ENCODE results near the gene CAPN9. TPM values are rescaled to one million over a fixed set of nuclear protein-coding genes. Genes with fewer than 3 reads are reported as not detected.

Gene CAPN9
- total RNA-seq, 1 experiment from 2014 or later = not detected

- POLR2A ChIA-PET (ENCODE audit: unreplicated experiment) = no interaction called here
These were observed 47.2 kb downstream of the CAPN9 start for GRCh38 chr1:230794431-230794830.

GRCh38 chr1:230794871-230795605 lies 47.9 kb downstream of the CAPN9 start:
- Histone ChIP-seq H3K4me2 (ENCODE audit: low read length) (no peak overlapping the region), H3K9me3 (ENCODE audit: low read length) (no peaks in the 10 kb centered on the region), H2AFZ (ENCODE audit: low read length) (no peak overlapping the region), H3K4me3 (ENCODE audit: low read length) (no peak overlapping the region), H4K20me1 (ENCODE audit: low read length) (no peaks in the 10 kb centered on the region), H3K27me3 (ENCODE audit: low read length) (peaks cover 14% of the 10 kb centered on the region), H3K9ac (ENCODE audit: low read length) (no peak overlapping the region), H3F3A (ENCODE audit: low read length, unreplicated experiment) (no peaks in the 10 kb centered on the region), H3K79me2 (ENCODE audit: low read length) (no peaks in the 10 kb centered on the region), H3K36me3 (ENCODE audit: low read depth, low read length) (no peaks in the 10 kb centered on the region), H3K9me2 (replicated peaks; ENCODE audit: low read length) (no peaks in the 10 kb centered on the region), H3K4me1 (ENCODE audit: insufficient read depth, low read length) (no peaks in the 10 kb centered on the region), H3K27ac (ENCODE audit: low read length) (no peak overlapping the region)
- no TSS peak for BruUV-seq (replicated peaks)
- intact Hi-C loops (cut with micrococcal nuclease) = loop anchor here (10.0 kb wide), 1 partner anchor 290 kb away; no protein-coding TSS in a partner anchor
- DNase-seq = no peak
- ChIA-PET CTCF (no interaction called here), POLR2A (ENCODE audit: unreplicated experiment) (no interaction called here)
- no peak for ATAC-seq
- TF ChIP-seq EZH2phosphoT487 (IDR thresholded peaks at IDR 0.05; ENCODE audit: borderline replicate concordance, low read length) = no peak
- no peak for TF ChIP-seq EZH2 (IDR thresholded peaks at IDR 0.05; ENCODE audit: low read length, unreplicated experiment)
- no peak for TF ChIP-seq CTCF (conservative IDR thresholded peaks at IDR 0.05; ENCODE audit: low read depth, low read length)

More at GRCh38 chr1:230794431-230794830, 47.2 kb downstream of the CAPN9 start:
- Histone ChIP-seq H3K4me1 (ENCODE audit: insufficient read depth, low read length) (no peaks in the 10 kb centered on the region), H3K79me2 (ENCODE audit: low read length) (no peaks in the 10 kb centered on the region), H3F3A (ENCODE audit: low read length, unreplicated experiment) (no peaks in the 10 kb centered on the region), H2AFZ (ENCODE audit: low read length) (no peak overlapping the region), H3K9me2 (replicated peaks; ENCODE audit: low read length) (no peaks in the 10 kb centered on the region), H3K9me3 (ENCODE audit: low read length) (no peaks in the 10 kb centered on the region), H3K27me3 (ENCODE audit: low read length) (peaks cover 20% of the 10 kb centered on the region), H3K27ac (ENCODE audit: low read length) (no peak overlapping the region), H3K4me3 (ENCODE audit: low read length) (no peak overlapping the region), H3K4me2 (ENCODE audit: low read length) (no peak overlapping the region), H4K20me1 (ENCODE audit: low read length) (no peaks in the 10 kb centered on the region), H3K9ac (ENCODE audit: low read length) (no peak overlapping the region), H3K36me3 (ENCODE audit: low read depth, low read length) (no peaks in the 10 kb centered on the region)
- CTCF ChIA-PET = no interaction called here
- no TSS peak for BruUV-seq (replicated peaks)
- DNase-seq (peak; percentile 34), ATAC-seq (no peak)
- TF ChIP-seq CTCF (conservative IDR thresholded peaks at IDR 0.05; ENCODE audit: low read depth, low read length) (no peak), EZH2 (IDR thresholded peaks at IDR 0.05; ENCODE audit: low read length, unreplicated experiment) (no peak), EZH2phosphoT487 (IDR thresholded peaks at IDR 0.05; ENCODE audit: borderline replicate concordance, low read length) (no peak)
- intact Hi-C loops (cut with micrococcal nuclease) = loop anchor here (10.0 kb wide), 1 partner anchor 290 kb away; no protein-coding TSS in a partner anchor

GRCh38 chr1:230796626-230797025 lies 49.4 kb downstream of the CAPN9 start:
- BruUV-seq (replicated peaks) = no TSS peak
- H3K4me2 ChIP-seq (ENCODE audit: low read length) = no peak overlapping the region

More at GRCh38 chr1:230796626-230797025, 49.4 kb downstream of the CAPN9 start:
- Histone ChIP-seq H3K27me3 (ENCODE audit: low read length) (peaks cover 13% of the 10 kb centered on the region), H3K79me2 (ENCODE audit: low read length) (no peaks in the 10 kb centered on the region), H3K36me3 (ENCODE audit: low read depth, low read length) (no peaks in the 10 kb centered on the region), H3K27ac (ENCODE audit: low read length) (no peak overlapping the region), H3K4me3 (ENCODE audit: low read length) (no peak overlapping the region), H4K20me1 (ENCODE audit: low read length) (no peaks in the 10 kb centered on the region), H3K4me1 (ENCODE audit: insufficient read depth, low read length) (no peaks in the 10 kb centered on the region), H2AFZ (ENCODE audit: low read length) (no peak overlapping the region), H3F3A (ENCODE audit: low read length, unreplicated experiment) (no peaks in the 10 kb centered on the region), H3K9me3 (ENCODE audit: low read length) (no peaks in the 10 kb centered on the region), H3K9me2 (replicated peaks; ENCODE audit: low read length) (no peaks in the 10 kb centered on the region), H3K9ac (ENCODE audit: low read length) (no peak overlapping the region)
- CTCF ChIA-PET = no interaction called here
- intact Hi-C loops (cut with micrococcal nuclease) = loop anchor here (10.0 kb wide), 1 partner anchor 288 kb away; no protein-coding TSS in a partner anchor
- ATAC-seq (no peak), DNase-seq (no peak)
- TF ChIP-seq EZH2 (IDR thresholded peaks at IDR 0.05; ENCODE audit: low read length, unreplicated experiment) = no peak
- TF ChIP-seq EZH2phosphoT487 (IDR thresholded peaks at IDR 0.05; ENCODE audit: borderline replicate concordance, low read length) = no peak
- no peak for TF ChIP-seq CTCF (conservative IDR thresholded peaks at IDR 0.05; ENCODE audit: low read depth, low read length)
- POLR2A ChIA-PET (ENCODE audit: unreplicated experiment) = interaction anchor here (0.6 kb wide), 1 partner anchor 13 kb away, joined by 3 read pairs; no protein-coding TSS in a partner anchor
